Kidney tubule cell (primary cell): ENCODE measurements around the gene FOXC2.

ENCODE experiments used
- DNase-seq: peaks from one replicate; pipeline ENCODE4 v3.0.0-alpha.2; 2018; ENCODE audit warnings: low spot score

The FOXC2 gene

GRCh38 chr16:86557587-86557986 is 9.0 kb upstream of the FOXC2 start:
- DNase-seq = no peak

- no peak for DNase-seq
Observed at GRCh38 chr16:86558355-86559193, 8.1 kb upstream of the FOXC2 start.

- no peak for DNase-seq
Observed at GRCh38 chr16:86559802-86560305, 6.8 kb upstream of the FOXC2 start.

DNA sequence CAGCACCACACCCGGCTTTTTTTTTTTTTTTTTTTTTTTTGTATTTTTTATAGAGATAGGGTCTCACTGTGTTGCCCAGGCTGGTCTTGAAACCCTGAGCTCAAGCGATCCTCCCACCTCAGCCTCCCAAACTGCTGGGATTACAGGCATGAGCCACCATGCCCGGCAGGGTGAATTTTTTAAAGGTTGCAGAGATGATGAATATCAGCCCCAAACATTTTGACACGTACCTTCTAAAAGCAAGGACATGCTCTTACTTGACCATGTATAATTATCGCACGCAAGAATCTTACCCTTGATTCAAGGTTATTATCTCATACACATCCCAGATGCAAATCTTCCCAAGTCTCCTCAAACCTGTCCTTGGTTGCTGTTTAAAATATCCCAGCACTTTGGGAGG is 4.3 kb upstream of the FOXC2 start:
- no peak for DNase-seq

DNA sequence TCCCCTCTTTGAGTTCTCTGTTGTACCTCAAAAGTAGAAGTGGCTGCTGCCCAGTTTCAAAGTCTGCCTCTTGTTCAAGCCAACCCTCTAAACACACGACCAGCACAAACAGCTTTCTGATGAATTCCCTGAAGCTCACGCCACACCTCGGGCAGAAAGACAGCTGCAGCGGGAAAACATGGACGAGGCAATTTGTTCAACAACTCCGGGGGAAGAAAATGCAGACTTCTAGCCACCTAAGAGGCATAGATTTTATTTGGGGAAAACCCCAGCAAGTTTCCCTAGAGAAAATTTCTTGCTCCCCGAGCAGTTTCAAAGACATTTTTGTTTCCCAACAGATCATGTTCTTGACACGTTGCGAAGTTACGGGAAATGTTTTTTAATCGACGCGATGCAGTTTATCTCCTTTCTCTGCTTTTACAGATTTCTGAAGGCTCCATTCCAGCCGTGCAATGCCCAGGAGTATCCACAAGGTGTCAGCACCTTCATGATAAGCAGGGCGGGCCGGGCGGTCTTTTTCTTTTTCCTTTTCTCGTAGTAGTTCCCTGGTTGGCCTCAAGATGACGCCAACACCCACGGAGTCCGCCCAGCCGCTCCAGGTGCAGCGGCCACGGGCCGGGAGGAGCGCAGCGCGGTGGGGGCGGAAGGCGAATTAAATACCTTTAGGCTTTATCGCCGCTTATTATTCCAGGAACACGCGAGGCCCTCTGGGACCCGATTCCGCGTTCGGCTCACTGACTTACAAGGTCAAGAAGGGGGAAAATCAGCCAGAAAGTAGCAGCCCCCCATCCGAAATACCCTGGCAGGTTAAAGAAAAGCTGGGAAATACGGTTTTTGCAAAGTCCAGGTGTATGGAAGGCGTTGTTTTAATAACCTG is 2.9 kb upstream of the FOXC2 start:
- DNase-seq = peak; percentile 89

- DNase-seq = no peak
Observed at GRCh38 chr16:86565181-86565631, 1.4 kb upstream of the FOXC2 start.

GRCh38 chr16:86565644-86566511 is 751 bp upstream of the FOXC2 start:
- no peak for DNase-seq

DNA sequence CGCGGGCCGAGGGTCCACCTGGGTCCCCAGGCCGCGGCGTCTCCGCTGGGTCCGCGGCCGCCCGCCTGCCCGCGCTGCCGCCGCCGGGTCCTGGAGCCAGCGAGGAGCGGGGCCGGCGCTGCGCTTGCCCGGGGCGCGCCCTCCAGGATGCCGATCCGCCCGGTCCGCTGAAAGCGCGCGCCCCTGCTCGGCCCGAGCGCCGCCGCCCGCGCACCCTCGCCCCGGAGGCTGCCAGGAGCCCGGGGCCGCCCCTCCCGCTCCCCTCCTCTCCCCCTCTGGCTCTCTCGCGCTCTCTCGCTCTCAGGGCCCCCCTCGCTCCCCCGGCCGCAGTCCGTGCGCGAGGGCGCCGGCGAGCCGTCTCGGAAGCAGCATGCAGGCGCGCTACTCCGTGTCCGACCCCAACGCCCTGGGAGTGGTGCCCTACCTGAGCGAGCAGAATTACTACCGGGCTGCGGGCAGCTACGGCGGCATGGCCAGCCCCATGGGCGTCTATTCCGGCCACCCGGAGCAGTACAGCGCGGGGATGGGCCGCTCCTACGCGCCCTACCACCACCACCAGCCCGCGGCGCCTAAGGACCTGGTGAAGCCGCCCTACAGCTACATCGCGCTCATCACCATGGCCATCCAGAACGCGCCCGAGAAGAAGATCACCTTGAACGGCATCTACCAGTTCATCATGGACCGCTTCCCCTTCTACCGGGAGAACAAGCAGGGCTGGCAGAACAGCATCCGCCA is 504 bp downstream of the FOXC2 start:
- DNase-seq = peak; percentile 46

DNA sequence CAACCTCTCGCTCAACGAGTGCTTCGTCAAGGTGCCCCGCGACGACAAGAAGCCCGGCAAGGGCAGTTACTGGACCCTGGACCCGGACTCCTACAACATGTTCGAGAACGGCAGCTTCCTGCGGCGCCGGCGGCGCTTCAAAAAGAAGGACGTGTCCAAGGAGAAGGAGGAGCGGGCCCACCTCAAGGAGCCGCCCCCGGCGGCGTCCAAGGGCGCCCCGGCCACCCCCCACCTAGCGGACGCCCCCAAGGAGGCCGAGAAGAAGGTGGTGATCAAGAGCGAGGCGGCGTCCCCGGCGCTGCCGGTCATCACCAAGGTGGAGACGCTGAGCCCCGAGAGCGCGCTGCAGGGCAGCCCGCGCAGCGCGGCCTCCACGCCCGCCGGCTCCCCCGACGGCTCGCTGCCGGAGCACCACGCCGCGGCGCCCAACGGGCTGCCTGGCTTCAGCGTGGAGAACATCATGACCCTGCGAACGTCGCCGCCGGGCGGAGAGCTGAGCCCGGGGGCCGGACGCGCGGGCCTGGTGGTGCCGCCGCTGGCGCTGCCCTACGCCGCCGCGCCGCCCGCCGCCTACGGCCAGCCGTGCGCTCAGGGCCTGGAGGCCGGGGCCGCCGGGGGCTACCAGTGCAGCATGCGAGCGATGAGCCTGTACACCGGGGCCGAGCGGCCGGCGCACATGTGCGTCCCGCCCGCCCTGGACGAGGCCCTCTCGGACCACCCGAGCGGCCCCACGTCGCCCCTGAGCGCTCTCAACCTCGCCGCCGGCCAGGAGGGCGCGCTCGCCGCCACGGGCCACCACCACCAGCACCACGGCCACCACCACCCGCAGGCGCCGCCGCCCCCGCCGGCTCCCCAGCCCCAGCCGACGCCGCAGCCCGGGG is 1.3 kb downstream of the FOXC2 start:
- DNase-seq = peak; percentile 36

DNA sequence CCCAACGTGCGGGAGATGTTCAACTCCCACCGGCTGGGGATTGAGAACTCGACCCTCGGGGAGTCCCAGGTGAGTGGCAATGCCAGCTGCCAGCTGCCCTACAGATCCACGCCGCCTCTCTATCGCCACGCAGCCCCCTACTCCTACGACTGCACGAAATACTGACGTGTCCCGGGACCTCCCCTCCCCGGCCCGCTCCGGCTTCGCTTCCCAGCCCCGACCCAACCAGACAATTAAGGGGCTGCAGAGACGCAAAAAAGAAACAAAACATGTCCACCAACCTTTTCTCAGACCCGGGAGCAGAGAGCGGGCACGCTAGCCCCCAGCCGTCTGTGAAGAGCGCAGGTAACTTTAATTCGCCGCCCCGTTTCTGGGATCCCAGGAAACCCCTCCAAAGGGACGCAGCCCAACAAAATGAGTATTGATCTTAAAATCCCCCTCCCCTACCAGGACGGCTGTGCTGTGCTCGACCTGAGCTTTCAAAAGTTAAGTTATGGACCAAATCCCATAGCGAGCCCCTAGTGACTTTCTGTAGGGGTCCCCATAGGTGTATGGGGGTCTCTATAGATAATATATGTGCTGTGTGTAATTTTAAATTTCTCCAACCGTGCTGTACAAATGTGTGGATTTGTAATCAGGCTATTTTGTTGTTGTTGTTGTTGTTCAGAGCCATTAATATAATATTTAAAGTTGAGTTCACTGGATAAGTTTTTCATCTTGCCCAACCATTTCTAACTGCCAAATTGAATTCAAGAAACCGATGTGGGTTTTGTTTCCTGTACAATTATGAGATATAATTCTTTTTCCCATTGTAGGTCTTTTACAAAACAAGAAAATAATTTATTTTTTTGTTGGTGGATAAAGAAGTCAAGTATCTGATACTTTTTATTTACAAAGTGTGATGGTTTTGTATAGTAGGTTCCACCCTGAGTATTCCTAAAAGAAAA is 2.3 kb downstream of the FOXC2 start:
- no peak for DNase-seq

DNA sequence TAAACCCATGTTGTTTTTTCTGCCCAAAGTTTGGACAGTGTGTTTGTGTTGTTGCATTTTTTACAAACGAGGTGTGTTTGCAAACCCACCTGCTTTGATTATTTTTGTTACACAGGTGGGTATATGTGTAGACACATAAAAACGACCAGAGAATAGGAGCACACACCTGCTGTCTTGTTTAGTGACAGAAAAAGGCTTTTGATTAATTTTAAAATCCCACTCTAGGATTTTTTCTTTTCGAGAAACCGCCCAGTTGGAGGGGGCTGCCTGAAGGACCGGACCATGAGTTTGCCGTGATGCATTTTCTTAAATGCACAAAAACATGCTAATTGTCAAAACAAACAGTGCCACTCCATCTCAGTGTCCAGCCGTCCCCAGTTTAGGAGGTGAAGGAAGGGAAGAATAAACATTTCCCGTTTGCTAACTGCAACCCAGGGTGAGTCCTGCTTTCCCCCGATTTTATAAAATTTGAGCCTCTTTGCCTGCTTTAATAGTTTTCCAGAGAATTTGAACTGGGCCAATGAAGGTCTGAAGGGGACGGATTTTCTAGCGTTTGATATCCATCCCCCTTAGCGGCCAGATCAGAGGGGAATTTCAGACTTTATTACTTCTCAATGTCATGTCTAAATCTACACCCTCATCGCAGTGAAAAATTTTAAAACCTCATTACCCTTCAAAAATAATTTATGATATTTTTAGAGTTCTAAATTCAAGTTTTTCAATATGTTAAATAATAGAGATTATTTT is 3.2 kb downstream of the FOXC2 start:
- no peak for DNase-seq

DNA sequence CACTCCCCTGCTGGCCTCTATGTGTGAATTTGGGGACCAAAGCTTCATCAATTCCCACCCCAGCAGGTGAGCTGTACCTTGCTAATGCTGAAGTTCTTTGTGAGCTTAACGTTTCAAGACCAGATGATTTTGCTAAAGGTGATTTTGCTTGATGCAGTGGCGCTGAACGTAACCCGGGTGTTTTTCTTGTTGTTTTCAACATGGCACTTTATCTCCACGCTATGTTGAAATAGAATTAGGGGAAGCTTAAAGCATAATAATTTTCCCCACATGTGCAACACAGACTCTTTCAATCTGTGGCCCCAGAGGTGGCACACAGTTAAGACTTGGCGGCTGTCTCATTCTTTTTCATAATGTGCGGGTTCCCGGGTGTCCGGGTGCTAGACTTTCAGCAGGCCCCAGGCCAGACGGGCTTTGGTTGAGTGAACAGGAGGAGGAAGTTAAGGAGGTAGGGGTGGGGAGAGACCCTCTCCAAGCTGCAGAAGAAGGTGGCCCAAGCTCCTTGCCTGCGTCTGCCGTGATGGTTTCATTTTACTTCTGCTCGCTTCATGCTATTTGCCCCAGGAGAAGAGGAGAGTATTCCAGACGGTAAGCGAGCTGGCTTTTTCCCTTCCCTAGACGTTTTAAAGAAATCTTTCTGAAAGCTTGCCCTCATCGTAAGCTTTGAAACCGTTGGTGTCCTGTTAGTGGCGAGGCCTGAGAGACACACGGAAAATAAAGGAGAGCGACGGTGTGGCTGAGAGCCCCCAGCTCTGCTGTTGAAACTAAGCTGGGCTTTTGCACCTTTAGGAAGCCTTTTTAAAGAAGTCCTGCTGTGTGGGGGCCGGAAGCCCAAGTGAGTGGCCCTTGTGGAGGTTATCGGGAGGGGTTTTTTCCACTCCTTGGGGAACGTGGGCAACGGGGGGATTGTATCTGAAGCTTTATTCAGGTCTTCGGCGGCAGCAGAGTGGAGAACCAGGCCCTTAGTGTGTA is 4.2 kb downstream of the FOXC2 start:
- no peak for DNase-seq

DNA sequence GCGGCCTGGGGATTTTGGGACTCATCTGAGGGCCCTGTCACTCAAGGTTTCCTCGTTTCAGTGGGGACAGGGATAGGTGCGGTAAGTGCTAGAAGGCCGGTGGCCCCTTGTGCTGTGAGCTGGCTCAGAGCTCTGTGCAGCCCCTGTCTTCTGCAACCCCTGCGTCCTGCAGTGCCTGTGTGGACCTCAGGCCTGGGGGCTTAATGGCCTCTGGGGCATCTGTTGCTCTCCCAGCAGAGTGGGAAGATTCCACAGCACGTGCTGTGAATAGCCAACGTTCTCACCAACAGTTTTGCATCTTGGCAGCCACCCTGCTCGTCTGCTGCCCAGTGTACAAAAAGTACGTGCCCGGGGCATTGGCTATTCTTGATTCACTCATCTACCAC is 4.9 kb downstream of the FOXC2 start:
- no peak for DNase-seq

- no peak for DNase-seq
Observed at GRCh38 chr16:86572041-86572521, 5.5 kb downstream of the FOXC2 start.

- DNase-seq = no peak
Observed at GRCh38 chr16:86572606-86573005, 6.0 kb downstream of the FOXC2 start.

GRCh38 chr16:86573215-86573614 is 6.6 kb downstream of the FOXC2 start:
- no peak for DNase-seq
